ENCODE data around the gene SEM1.
"Not testable (repeated sequence)": the region's sequence is repeated elsewhere in the genome, so short reads cannot be mapped to it uniquely, and the experiment has no call there.

SEM1 gene

GRCh38 chr7:96709381-96710228, at the start of gene SEM1:
SEM1 (minus strand) TSS chr7:96709846; CDS start chr7:96709763, 83 bp downstream.
- peak; percentile 70 for DNase-seq

GRCh38 chr7:96757880-96758279, 48.2 kb upstream of the SEM1 start:
- DNase-seq, result not testable (repeated sequence)

DNA sequence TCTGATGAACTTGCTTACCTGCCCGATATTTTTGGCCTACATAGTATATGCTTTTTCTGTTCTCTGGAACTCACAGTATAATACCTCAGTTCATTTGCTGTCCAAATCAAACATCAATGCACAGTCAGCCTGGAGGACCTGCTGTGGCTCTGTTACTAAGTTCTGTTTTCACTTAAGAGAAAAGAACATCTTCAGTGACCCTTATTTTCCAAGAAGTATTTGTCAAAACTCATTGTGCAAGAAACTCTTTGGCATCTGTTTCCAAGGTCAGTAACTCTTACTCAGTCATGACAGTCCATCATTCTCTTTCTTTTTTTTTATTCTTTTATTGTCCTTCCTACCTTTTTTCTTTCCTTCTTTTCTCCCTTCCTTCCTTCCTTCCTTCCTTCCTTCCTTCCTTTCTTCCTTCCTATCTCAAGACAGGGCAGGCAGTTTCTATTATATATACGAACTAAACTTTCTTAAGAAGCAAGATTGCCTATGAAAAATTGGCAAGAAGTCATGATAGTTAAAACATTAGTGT, 37.8 kb upstream of the SEM1 start:
- DNase-seq, result no peak

- DNase-seq, result no peak
Measured at GRCh38 chr7:96740130-96740529, 30.5 kb upstream of the SEM1 start.

- DNase-seq, result no peak
Measured at GRCh38 chr7:96739609-96740008, 30.0 kb upstream of the SEM1 start.

GRCh38 chr7:96739167-96739566, 29.5 kb upstream of the SEM1 start:
- no peak for DNase-seq

- DNase-seq, result no peak
Measured at GRCh38 chr7:96738705-96739104, 29.1 kb upstream of the SEM1 start.

DNA sequence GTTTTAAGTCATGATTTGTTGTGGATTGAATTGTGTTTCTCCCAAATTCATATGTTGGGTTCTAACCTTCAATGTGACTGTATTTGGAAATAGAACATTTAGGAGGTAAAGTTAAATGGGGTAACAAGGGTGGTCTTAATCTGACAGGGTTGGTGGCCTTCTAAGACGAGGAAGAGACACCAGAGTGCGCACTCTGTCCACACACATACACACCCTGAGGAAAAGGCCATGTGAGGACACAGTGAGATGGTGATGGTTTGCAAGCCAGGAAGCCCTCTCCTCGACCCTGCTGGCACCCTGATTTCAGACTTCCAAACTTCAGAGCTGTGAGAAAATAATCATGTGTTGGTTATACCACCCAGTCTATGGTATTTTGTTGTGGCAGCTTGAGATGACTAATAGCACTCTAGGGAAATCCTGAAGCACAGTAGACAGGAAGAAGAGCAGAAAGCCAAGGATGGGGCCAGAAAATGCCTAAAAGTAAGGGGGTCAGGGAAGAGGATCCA, 28.0 kb upstream of the SEM1 start:
- no peak for DNase-seq

GRCh38 chr7:96734343-96734742, 24.7 kb upstream of the SEM1 start:
- no peak for DNase-seq

DNA sequence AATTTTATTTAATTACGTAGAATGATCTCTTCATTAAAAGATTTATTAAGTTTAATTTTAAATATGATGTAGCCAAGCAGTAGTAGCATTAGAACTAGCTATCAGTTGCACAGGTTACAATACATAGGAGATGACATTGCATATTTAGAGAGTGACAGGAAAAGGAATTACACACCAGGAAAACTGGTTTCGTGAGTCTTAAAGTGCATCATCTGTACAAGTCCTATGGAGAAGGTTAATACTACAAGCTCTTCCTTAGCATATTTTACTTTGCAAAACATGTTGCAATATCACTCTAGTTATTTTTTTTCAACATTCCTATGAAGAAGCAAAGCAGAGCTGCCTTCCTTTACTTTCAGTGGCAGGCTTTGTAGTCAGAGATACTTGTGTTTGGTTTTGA, 20.2 kb upstream of the SEM1 start:
- no peak for DNase-seq

- no peak for DNase-seq
Measured at GRCh38 chr7:96728139-96728538, 18.5 kb upstream of the SEM1 start.

GRCh38 chr7:96727534-96728088, 18.0 kb upstream of the SEM1 start:
- DNase-seq, result no peak

- DNase-seq, result no peak
Measured at GRCh38 chr7:96723622-96724021, 14.0 kb upstream of the SEM1 start.

DNA sequence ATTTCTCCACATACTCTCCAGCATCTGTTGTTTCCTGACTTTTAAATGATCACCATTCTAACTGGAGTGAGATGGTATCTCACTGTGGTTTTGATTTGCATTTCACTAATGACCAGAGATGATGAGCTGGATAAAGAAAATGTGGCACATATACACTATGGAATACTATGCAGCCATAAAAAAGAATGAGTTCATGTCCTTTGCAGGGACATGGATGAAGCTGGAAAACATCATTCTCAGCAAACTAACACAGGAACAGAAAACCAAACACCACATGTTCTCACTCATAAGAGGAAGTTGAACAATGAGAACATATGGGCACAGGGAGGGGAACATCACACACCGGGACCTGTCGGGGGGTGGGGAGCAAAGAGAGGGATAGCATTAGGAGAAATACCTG, 13.3 kb upstream of the SEM1 start:
- not testable (repeated sequence) for DNase-seq

- no peak for DNase-seq
Measured at GRCh38 chr7:96720843-96721242, 11.2 kb upstream of the SEM1 start.

- no peak for DNase-seq
Measured at GRCh38 chr7:96719164-96719563, 9.5 kb upstream of the SEM1 start.

DNA sequence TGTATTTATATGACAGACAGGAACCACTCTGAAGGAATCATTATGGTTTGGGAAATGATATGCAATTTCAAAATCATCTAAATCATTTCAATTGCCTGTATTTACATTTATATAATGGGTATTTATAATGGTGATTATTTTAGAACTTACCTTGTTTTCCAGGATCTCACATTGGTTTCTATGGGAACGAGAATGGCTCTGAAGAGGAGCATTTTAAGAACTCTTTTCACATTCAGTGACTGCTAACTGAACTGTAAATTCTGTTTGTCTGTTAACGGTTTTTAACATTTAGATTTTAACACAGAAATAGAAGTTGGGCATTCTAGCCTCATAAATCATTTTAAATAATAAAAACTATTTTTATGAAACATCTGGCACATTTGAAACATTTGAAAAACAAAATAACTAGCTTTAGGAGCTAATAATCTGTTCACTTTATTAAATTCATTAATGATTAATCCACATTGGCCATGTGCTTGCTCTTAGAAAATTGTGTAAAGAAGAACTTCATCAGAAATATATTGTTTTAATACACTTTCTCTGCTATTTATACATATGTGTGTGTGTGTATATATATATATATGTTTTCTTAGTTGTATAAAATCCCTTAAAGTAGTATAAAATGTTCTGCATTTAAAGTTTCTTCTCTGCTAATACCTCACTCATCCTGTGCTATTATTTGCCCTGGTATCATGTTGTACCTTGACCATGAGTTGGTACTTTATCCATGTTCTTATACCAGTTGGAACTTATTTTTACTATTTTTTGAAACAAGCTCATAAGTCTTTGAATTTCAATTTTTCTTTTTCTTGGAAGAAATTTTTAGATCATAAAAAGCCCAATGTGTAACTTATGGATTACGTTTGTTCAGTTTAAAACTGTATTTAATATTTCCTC, 8.7 kb upstream of the SEM1 start:
- DNase-seq, result no peak

DNA sequence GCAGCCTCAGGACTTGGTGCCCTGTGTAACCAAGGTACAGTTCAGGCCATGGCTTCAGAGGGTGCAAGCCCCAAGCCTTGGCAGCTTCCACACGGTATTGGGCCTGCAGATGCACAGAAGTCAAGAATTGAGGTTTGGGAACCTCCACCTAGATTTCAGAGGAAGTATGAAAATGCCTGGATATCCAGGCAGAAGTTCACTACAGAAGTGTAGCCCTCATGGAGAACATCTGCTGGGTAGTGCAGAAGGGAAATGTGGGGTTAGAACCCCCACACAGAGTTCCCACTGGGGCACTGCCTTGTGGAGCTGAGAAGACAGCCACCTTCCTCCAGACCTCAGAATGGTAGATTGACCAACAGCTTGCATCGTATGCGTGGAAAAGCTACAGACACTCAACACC, 3.4 kb upstream of the SEM1 start:
- DNase-seq, result no peak

DNA sequence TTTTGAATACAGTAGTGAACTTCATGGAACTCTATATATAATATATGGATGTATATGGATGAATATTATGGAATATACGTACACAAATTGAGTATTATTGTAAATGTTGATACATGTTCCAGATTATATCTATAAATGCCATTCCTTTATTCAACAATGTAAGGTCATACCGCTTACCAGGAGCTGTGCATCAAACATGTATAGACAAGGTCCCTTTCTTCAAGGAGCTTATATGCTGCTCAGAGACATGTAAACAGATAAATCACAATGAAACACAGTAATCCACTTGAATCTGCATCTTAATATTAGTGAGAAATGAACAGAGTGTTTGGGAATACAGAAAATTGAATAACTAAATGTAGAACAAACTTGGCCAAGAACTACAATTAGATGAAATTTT, 898 bp upstream of the SEM1 start:
- no peak for DNase-seq

- DNase-seq, result no peak
Measured at GRCh38 chr7:96708872-96709271, 774 bp downstream of the SEM1 start.

DNA sequence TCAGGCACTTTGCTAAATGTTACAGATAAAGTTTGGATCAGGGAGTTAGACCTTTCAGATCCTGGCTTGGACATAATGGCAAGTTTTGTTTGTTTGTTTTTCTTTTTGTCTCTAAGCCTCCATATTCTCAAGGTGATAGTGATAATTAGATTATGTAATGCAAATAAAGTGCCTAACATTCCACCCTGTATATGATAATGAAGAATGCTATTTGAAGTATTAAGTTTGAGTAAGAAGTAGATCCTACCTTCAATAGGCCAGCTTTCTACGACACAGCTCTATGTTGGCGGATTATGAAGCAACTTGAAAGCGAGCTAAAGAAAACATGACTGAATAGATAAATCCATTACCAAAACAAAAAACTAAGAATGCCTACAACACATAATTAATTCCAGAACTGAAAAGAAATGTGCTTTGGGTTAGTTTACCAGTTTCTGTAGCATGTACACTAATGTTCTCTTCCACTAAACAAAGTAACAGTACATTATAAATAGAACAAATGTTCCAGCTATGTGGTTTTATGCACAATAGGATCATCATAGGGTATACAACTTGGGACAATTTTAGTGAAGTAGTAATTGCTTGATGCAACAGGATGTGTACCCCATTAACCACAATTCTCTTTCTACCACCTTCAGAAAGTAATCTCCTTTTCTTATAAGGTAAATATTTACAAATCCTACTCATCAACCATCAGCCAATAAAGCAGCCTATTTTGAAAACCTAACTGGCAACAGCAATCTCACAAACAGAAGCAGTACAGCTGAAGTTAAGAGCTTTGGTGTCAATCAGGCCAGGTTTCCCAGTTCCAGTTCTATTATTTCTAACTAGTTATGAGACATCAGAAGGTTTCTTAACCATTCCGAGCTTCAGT, 1.5 kb downstream of the SEM1 start:
- no peak for DNase-seq

GRCh38 chr7:96701258-96701657, 8.4 kb downstream of the SEM1 start:
- DNase-seq, result no peak

Measured in stimulated activated CD4-positive, alpha-beta T cell treated with anti-CD3 and anti-CD28 coated beads, Interleukin-4, amount 100 ng/mL, for 1 hour (primary cell).